ENCODE results near the gene SLPI.

- TF ChIP-seq CTCF (IDR thresholded peaks at IDR 0.05; ENCODE audit: extremely low read depth in 1 of 2, insufficient read depth in 1 of 2, low read depth in 1 of 2, low read length in 2 of 2), result no peak
- TF ChIP-seq MAX (IDR thresholded peaks at IDR 0.05; ENCODE audit: insufficient read depth, insufficient read length), result no peak
Measured at GRCh38 chr20:45258664-45259063, 4.3 kb upstream of the SLPI start.

Measured in endothelial cell of umbilical vein (primary cell).